Measurements from ENCODE around the gene FADD.
"Not testable (repeated sequence)": the region's sequence is repeated elsewhere in the genome, so short reads cannot be mapped to it uniquely, and the experiment has no call there.

Gene FADD

GRCh38 chr11:70205049-70205725 is 2.1 kb downstream of the FADD start:
- Mint-ChIP-seq H3K36me3 (ENCODE audit: low read depth) (peaks cover 56% of the 10 kb centered on the region), H3K27ac (peak overlapping the region; percentile 97), H3K4me3 (peak overlapping the region; percentile 97), H3K4me1 (ENCODE audit: low read depth) (peaks cover 35% of the 10 kb centered on the region), H3K9me3 (no peaks in the 10 kb centered on the region), H3K27me3 (ENCODE audit: low read depth) (peaks cover under 1% of the 10 kb centered on the region)
- no peak for DNase-seq (ENCODE audit: low spot score)

DNA sequence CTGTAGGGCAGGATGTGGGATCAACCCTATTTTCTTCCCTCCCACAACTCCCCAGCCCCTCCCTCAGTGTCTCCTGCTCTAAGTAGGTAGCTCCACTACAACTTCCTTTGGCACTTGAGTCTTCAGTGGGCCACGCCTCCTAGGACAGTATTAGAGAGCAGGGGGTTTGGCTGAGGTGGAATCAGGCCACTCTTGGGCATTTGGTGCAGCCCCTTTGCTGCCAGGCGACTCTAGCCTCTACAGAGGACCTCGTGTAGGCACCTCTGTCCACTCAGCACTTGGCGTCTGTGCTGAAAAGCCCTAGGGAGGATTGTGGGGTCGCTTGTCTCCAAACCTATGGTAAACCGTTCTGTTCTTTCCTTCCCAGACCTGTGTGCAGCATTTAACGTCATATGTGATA is 2.7 kb downstream of the FADD start:
- Mint-ChIP-seq H3K4me1 (ENCODE audit: low read depth) (peaks cover 35% of the 10 kb centered on the region), H3K9me3 (no peaks in the 10 kb centered on the region), H3K36me3 (ENCODE audit: low read depth) (peaks cover 57% of the 10 kb centered on the region), H3K27ac (peak overlapping the region; percentile 97), H3K27me3 (ENCODE audit: low read depth) (no peaks in the 10 kb centered on the region), H3K4me3 (peak overlapping the region; percentile 97)
- no peak for DNase-seq (ENCODE audit: low spot score)

GRCh38 chr11:70206226-70206981 is 3.3 kb downstream of the FADD start:
- DNase-seq (ENCODE audit: low spot score), result no peak
- no peak overlapping the region for H3K27ac Mint-ChIP-seq
- peak overlapping the region; percentile 97 for H3K4me3 Mint-ChIP-seq
- peaks cover 35% of the 10 kb centered on the region for H3K4me1 Mint-ChIP-seq (ENCODE audit: low read depth)
- no peaks in the 10 kb centered on the region for H3K9me3 Mint-ChIP-seq
- H3K27me3 Mint-ChIP-seq (ENCODE audit: low read depth), result no peaks in the 10 kb centered on the region
- H3K36me3 Mint-ChIP-seq (ENCODE audit: low read depth), result peaks cover 57% of the 10 kb centered on the region

DNA sequence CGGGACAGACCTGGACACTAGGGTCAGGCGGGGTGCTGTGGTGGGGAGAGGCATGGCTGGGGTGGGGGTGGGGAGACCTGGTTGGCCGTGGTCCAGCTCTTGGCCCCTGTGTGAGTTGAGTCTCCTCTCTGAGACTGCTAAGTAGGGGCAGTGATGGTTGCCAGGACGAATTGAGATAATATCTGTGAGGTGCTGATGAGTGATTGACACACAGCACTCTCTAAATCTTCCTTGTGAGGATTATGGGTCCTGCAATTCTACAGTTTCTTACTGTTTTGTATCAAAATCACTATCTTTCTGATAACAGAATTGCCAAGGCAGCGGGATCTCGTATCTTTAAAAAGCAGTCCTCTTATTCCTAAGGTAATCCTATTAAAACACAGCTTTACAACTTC is 3.9 kb downstream of the FADD start:
- Mint-ChIP-seq H3K9me3 (no peaks in the 10 kb centered on the region), H3K27me3 (ENCODE audit: low read depth) (no peaks in the 10 kb centered on the region), H3K4me1 (ENCODE audit: low read depth) (peaks cover 33% of the 10 kb centered on the region), H3K27ac (no peak overlapping the region), H3K36me3 (ENCODE audit: low read depth) (peaks cover 57% of the 10 kb centered on the region), H3K4me3 (no peak overlapping the region)
- DNase-seq (ENCODE audit: low spot score), result no peak

DNA sequence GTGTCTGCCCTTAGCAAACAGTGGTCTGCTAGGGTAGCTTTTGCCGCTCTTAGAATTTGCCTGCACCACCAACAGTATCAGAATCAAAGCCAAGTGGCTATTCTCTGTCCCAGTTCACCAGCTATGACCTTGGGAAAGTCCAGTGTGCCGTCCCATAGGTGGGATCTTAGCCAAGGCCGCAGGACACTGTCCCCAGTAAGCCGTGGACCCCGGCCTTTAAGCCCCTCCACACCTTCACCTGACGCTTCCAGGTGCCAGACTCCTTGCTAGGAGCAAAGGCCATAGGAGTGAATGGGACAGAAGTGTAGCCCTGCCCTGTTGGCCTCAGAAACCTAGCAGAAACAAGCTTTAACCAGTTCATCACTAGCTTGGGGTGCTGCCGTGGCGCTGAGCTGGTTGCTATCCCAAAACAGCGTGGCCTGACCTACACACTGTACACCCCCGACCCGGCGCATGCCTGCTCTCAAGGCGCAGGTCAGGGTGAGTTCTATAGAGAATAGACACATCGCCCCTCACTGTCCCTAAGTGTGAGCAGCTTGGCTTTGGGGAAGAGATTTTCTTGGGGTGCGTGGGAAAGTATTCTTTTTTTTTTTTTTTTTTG is 4.5 kb downstream of the FADD start:
- H3K27me3 Mint-ChIP-seq (ENCODE audit: low read depth), result no peaks in the 10 kb centered on the region
- DNase-seq (ENCODE audit: low spot score), result no peak
- no peak overlapping the region for H3K4me3 Mint-ChIP-seq
- H3K9me3 Mint-ChIP-seq, result no peaks in the 10 kb centered on the region
- H3K4me1 Mint-ChIP-seq (ENCODE audit: low read depth), result peaks cover 30% of the 10 kb centered on the region
- peaks cover 57% of the 10 kb centered on the region for H3K36me3 Mint-ChIP-seq (ENCODE audit: low read depth)
- H3K27ac Mint-ChIP-seq, result no peak overlapping the region

- Mint-ChIP-seq H3K27ac (no peak overlapping the region), H3K4me1 (ENCODE audit: low read depth) (peaks cover 24% of the 10 kb centered on the region), H3K27me3 (ENCODE audit: low read depth) (no peaks in the 10 kb centered on the region), H3K9me3 (no peaks in the 10 kb centered on the region), H3K4me3 (no peak overlapping the region), H3K36me3 (ENCODE audit: low read depth) (peaks cover 49% of the 10 kb centered on the region)
- DNase-seq (ENCODE audit: low spot score), result no peak
Observed at GRCh38 chr11:70209391-70209912, 6.4 kb downstream of the FADD start.

- Mint-ChIP-seq H3K9me3 (no peaks in the 10 kb centered on the region), H3K27ac (no peak overlapping the region), H3K4me3 (no peak overlapping the region), H3K27me3 (ENCODE audit: low read depth) (no peaks in the 10 kb centered on the region), H3K36me3 (ENCODE audit: low read depth) (peaks cover 43% of the 10 kb centered on the region), H3K4me1 (ENCODE audit: low read depth) (peaks cover 18% of the 10 kb centered on the region)
- DNase-seq (ENCODE audit: low spot score), result no peak
Observed at GRCh38 chr11:70210051-70210501, 7.0 kb downstream of the FADD start.

- Mint-ChIP-seq H3K27me3 (ENCODE audit: low read depth) (no peaks in the 10 kb centered on the region), H3K4me1 (ENCODE audit: low read depth) (peaks cover 13% of the 10 kb centered on the region), H3K36me3 (ENCODE audit: low read depth) (peaks cover 40% of the 10 kb centered on the region), H3K9me3 (no peaks in the 10 kb centered on the region), H3K4me3 (no peak overlapping the region), H3K27ac (no peak overlapping the region)
- DNase-seq (ENCODE audit: low spot score), result no peak
Observed at GRCh38 chr11:70210530-70210929, 7.4 kb downstream of the FADD start.

DNA sequence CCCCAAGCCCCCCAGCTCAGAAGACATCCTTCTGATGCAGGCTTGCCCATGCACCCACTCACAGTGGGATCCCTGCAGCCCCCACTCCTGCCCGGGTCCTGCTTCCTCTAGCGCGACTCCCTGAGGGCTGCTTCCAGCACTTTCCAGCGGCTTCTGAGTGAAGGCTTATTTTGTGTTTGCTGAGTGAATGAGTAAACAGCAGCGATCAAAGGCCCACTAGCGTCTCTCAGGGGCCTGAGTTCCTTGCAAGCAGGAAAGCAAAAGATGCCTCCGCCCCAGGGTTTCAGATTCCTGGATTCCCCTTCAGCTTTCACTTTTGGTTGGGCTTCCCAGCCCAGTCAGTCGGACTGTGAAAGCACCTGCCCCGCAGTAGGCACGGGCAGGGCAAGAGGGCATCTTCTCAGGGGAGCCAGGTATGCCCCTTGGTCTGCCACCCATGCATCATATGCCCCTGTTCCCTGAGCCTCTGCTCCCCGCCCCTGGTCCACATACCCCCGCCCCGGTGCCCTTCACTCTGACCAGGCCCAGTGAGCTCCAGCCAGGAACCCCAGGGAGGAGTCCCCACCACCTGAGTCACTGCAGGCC is 9.2 kb downstream of the FADD start:
- Mint-ChIP-seq H3K36me3 (ENCODE audit: low read depth) (peaks cover 23% of the 10 kb centered on the region), H3K9me3 (no peaks in the 10 kb centered on the region), H3K4me1 (ENCODE audit: low read depth) (peaks cover 5% of the 10 kb centered on the region), H3K27ac (no peak overlapping the region), H3K4me3 (no peak overlapping the region), H3K27me3 (ENCODE audit: low read depth) (no peaks in the 10 kb centered on the region)
- no peak for DNase-seq (ENCODE audit: low spot score)

DNA sequence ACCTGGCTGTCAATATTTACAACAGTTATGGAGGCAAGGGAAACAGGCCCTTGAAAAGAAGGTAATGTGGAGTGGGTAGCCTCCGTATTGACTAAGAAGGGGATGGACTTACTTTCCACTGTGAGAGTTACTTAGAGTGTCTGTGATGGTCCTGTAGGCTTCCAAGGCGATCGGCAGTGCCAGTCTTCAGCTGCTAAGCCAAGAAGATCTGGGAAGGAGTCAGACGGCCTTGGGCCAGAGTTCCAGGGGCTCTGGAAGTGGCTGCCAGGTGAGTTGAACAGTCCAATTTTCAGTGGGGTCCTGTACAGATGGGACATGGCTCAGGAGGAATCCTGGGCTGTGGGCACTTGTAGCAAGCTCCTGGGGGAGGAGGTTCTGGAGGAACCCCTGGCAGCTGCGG is 14.3 kb downstream of the FADD start:
- not testable (repeated sequence) for H3K36me3 Mint-ChIP-seq (ENCODE audit: low read depth); H3K9me3 Mint-ChIP-seq; H3K4me1 Mint-ChIP-seq (ENCODE audit: low read depth); H3K27ac Mint-ChIP-seq; DNase-seq (ENCODE audit: low spot score); H3K4me3 Mint-ChIP-seq
- peaks cover 16% of the 10 kb centered on the region for H3K27me3 Mint-ChIP-seq (ENCODE audit: low read depth)

DNA sequence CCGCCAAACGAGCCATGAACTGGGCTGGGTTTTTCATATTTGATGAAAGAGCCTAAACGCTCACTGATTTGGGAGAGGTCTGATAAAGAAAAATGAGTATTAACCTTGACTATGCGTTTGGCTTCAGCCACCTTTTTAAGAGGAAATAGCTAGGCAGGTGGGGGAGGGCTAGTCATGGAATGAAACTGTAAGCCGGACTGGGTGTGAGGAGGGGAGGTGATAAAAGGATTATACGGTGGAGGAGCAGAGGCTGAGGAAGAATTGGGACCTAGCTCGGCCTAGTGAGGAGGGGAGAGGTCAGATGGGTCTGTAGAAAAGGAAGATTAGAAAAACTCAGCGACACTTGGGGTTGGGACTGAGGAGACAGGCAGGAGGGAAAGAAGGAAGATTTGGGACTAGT is 15.0 kb downstream of the FADD start:
- H3K4me1 Mint-ChIP-seq (ENCODE audit: low read depth); H3K36me3 Mint-ChIP-seq (ENCODE audit: low read depth); H3K9me3 Mint-ChIP-seq; H3K27ac Mint-ChIP-seq; H3K4me3 Mint-ChIP-seq; DNase-seq (ENCODE audit: low spot score): not testable (repeated sequence)
- H3K27me3 Mint-ChIP-seq (ENCODE audit: low read depth), result peaks cover 18% of the 10 kb centered on the region

GRCh38 chr11:70220136-70220535 is 17.0 kb downstream of the FADD start:
- Mint-ChIP-seq H3K4me3 (no peak overlapping the region), H3K4me1 (ENCODE audit: low read depth) (no peaks in the 10 kb centered on the region), H3K27ac (no peak overlapping the region), H3K36me3 (ENCODE audit: low read depth) (no peaks in the 10 kb centered on the region), H3K9me3 (no peaks in the 10 kb centered on the region), H3K27me3 (ENCODE audit: low read depth) (peaks cover 37% of the 10 kb centered on the region)
- DNase-seq (ENCODE audit: low spot score), result no peak

DNA sequence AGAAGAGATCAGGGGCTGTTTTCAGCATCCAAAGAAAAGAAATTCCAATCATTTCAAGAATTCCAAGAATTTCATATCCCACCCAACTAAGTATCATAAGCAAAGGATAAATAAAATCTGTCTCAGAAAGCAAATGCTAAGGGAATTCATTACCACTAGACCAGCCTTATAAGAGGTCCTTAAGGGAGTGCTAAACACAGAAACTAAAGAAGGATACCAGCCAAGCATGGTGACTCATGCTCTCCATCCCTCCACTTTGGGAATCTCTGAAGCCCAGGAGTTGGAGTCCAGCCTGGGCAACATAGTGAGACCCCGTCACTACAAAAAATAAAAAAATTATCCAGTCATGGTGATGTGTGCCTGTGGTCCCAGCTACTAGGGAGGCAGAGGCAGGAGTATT is 17.8 kb downstream of the FADD start:
- Mint-ChIP-seq H3K27ac (no peak overlapping the region), H3K36me3 (ENCODE audit: low read depth) (no peaks in the 10 kb centered on the region), H3K4me3 (no peak overlapping the region), H3K27me3 (ENCODE audit: low read depth) (peaks cover 38% of the 10 kb centered on the region), H3K9me3 (no peaks in the 10 kb centered on the region), H3K4me1 (ENCODE audit: low read depth) (no peaks in the 10 kb centered on the region)
- DNase-seq (ENCODE audit: low spot score), result no peak

GRCh38 chr11:70225681-70226177 is 22.6 kb downstream of the FADD start:
- Mint-ChIP-seq H3K27me3 (ENCODE audit: low read depth) (peaks cover 23% of the 10 kb centered on the region), H3K4me3 (no peak overlapping the region), H3K36me3 (ENCODE audit: low read depth) (no peaks in the 10 kb centered on the region), H3K9me3 (no peaks in the 10 kb centered on the region), H3K4me1 (ENCODE audit: low read depth) (no peaks in the 10 kb centered on the region), H3K27ac (no peak overlapping the region)
- DNase-seq (ENCODE audit: low spot score), result no peak
